Kidney glomerular epithelial cell (primary cell): Measurements from ENCODE around the gene PSMB3.

ENCODE experiments used
- DNase-seq: peaks from one replicate; lab custom pipeline; 2025; lab: John Stamatoyannopoulos, UW

The PSMB3 gene

DNA sequence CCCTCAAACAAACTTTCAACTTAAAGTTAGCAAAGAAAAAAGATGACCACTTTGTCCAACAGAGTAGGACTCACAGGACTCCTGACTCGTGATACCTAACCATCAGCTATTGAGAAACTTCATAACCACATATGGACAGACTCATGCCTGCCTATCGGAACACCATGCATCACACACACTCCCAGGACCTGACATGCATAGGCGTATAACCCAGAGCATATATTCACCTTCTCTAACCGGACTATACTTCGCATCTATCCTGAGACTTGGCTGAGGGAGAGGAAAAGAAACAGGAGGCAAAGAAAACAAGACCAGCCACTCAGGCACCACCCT is 44.6 kb downstream of the PSMB3 start:
- DNase-seq = no peak

- no peak for DNase-seq
Observed at GRCh38 chr17:38797828-38798227, 45.3 kb downstream of the PSMB3 start.

DNA sequence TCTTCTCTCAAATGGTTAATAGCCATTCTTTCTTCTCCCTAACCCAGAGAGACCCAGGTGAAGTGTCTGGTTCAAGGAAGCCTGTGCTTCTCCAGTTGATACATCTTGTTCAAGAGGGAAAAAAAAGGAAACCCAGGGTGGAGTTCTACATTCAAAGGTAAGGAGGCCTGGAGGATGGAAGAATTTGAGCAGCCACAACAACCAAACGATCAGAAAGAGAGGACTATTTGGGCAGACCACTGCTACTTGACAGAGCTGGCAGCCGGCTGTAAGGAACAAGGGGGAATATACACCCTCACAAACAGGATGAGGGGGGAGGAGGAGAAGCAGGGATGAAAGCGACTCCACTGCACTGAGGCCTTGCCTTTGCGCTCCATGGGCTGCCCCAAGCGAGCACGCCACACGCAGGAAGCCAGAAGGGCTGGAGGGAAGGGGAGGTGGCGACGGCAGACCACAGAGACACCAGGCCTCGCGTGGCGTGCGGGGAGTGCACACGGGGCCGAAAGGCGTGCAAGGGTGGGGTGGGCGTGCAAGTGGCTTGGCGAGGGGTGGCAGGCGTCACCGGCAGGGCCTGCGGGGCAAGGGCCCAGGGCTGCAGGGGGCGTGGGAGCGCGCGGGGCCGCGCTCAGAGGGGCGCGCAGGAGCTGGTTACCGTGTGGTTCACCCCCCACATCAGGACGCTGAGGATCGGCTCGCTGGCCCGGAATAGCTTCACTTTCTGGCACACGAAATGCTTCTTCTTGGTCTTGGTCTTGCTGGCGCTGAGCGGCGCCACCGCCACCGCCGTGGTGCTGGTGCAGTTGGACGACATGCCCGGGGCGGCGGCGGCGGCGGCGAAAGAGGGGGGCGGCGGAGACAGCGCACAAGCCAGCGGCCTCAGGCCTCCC is 46.3 kb downstream of the PSMB3 start:
- DNase-seq = peak; percentile 48

- peak; percentile 93 for DNase-seq
Observed at GRCh38 chr17:38799501-38800236, 47.1 kb downstream of the PSMB3 start, which contains the start of gene PIP4K2B. Gene PIP4K2B, minus strand, starts transcription at chr17:38799556. Its CDS starts 132 bp downstream, at chr17:38799424.

- no peak for DNase-seq
Observed at GRCh38 chr17:38800237-38800760, 47.8 kb downstream of the PSMB3 start.

GRCh38 chr17:38809828-38810227 is 57.3 kb downstream of the PSMB3 start:
- no peak for DNase-seq
